HepG2 (cell line): Measurements from ENCODE around the gene MED13L. TPM values are rescaled to one million over a fixed set of nuclear protein-coding genes. Genes with fewer than 3 reads are reported as not detected.

Experiments
- ATAC-seq: fragments of 200-7000 bp; cut with Tn5 transposase; 3 replicates; pipeline ENCODE4 v1.9.1; 2020; ENCODE audit warnings: mild to moderate bottlenecking, moderate library complexity
- BruUV-seq: library from RNA; stranded (reverse); fragments of 400-500 nt; replicated peaks from 2 replicates; lab custom pipeline; 2021; lab: Mats Ljungman, UMichigan
- CTCF ChIA-PET: fragments of 300-600 bp; formaldehyde crosslinking; extraction: SDS; loops from one replicate; lab custom pipeline; 2021; ENCODE audit warnings: low total read pairs, inconsistent platforms, low intra/inter-chr PET ratio; lab: Yijun Ruan, JAX
- POLR2A ChIA-PET: fragments of 350-600 bp; sonication (Branson Sonifier 250); formaldehyde crosslinking; loops from one replicate; lab custom pipeline; 2020; ENCODE audit warnings: antibody characterized with exemption, inconsistent platforms; lab: Yijun Ruan, JAX
- DNase-seq: peaks from one replicate; pipeline ENCODE4 v3.0.0-alpha.2; 2015; ENCODE audit warnings: low spot score
- FAIRE-seq: peaks from 3 replicates; lab custom pipeline; 2011; peaks lifted over from hg19 to GRCh38; lab: Jason Lieb, UNC
- H2AFZ ChIP-seq: one replicate; pipeline ENCODE4 v1.6.1; 2011; ENCODE audit warnings: low read length, inconsistent platforms
- H3K27ac ChIP-seq: fragments of 300-600 bp; 3 replicates; pipeline ENCODE4 v1.8.0; 2011; ENCODE audit warnings: mixed run types, mild to moderate bottlenecking, mixed read lengths, low read length, inconsistent platforms; ENCODE audit not compliant: insufficient read depth; ENCODE audit errors: extremely low read length
- H3K27me3 ChIP-seq, 2 experiments: fragments of 200-600 bp in 1 of 2; 2 replicates in 1 of 2; 3 replicates in 1 of 2; pipeline versions ENCODE4 v1.6.0 to v1.8.0; 2011; ENCODE audit warnings: low read length in 2 of 2, mild to moderate bottlenecking in 2 of 2, moderate library complexity in 2 of 2, inconsistent platforms in 1 of 2; ENCODE audit not compliant: insufficient read depth in 2 of 2, control insufficient read depth in 1 of 2
- H3K36me3 ChIP-seq, 2 experiments: fragments of 200-600 bp in 1 of 2; replicated peaks in 1 of 2; 2 replicates in 1 of 2; 3 replicates in 1 of 2; pipeline versions ENCODE4 v1.5.1 to v1.8.0; 2011; ENCODE audit warnings: low read length in 2 of 2, inconsistent platforms in 1 of 2; ENCODE audit not compliant: insufficient read depth in 2 of 2, control insufficient read depth in 1 of 2
- H3K4me1 ChIP-seq: 2 replicates; pipeline ENCODE4 v1.5.1; 2012; ENCODE audit warnings: low read length, inconsistent platforms; ENCODE audit not compliant: insufficient read depth
- H3K4me2 ChIP-seq: 2 replicates; pipeline ENCODE4 v1.6.0; 2011; ENCODE audit warnings: low read depth, low read length, inconsistent platforms
- H3K4me3 ChIP-seq, 3 experiments: fragments of 200-600 bp in 1 of 3; sonication (generic), shearing (Covaris generic) in 1 of 3; replicated peaks in 1 of 3; 2 replicates each; pipeline ENCODE4 v1.5.1; 2011 to 2016; ENCODE audit warnings: low read length in 3 of 3, inconsistent platforms in 2 of 3, low read depth in 2 of 3, mild to moderate bottlenecking in 2 of 3, control low read depth in 1 of 3, mixed read lengths in 1 of 3; ENCODE audit not compliant: insufficient read depth in 1 of 3
- H3K79me2 ChIP-seq: one replicate; pipeline ENCODE4 v1.6.1; 2011; ENCODE audit warnings: low read length, inconsistent platforms; ENCODE audit not compliant: insufficient read depth
- H3K9ac ChIP-seq: 2 replicates; pipeline ENCODE4 v1.6.0; 2011; ENCODE audit warnings: mild to moderate bottlenecking, low read depth, low read length, inconsistent platforms; ENCODE audit not compliant: insufficient read depth
- H3K9me3 ChIP-seq: 2 replicates; pipeline ENCODE4 v1.5.1; 2012; ENCODE audit warnings: mild to moderate bottlenecking, low read length
- H4K20me1 ChIP-seq: 2 replicates; pipeline ENCODE4 v1.6.0; 2011; ENCODE audit warnings: inconsistent platforms, mild to moderate bottlenecking, low read length, moderate library complexity; ENCODE audit not compliant: insufficient read depth
- GFI1 ChIP-seq: sonication (generic); formaldehyde crosslinking; IDR thresholded peaks from 2 replicates; pipeline ENCODE4 v1.5.0; 2020; ENCODE audit warnings: missing genetic modification reagents, mild to moderate bottlenecking, borderline replicate concordance
- HMG20B ChIP-seq: conservative IDR thresholded peaks from 2 replicates; pipeline ENCODE4 v1.6.1; 2016; ENCODE audit warnings: missing genetic modification reagents, missing compliant biosample characterization
- MYC ChIP-seq: sonication (generic); formaldehyde crosslinking; IDR thresholded peaks from 2 replicates; pipeline ENCODE4 v1.9.0; 2021; ENCODE audit warnings: missing genetic modification reagents, borderline replicate concordance
- RAD21 ChIP-seq: fragments of 450-650 bp; formaldehyde crosslinking; IDR thresholded peaks from 2 replicates; pipeline ENCODE4 v1.5.0; 2020; ENCODE audit warnings: mild to moderate bottlenecking
- SETDB1 ChIP-seq: sonication (generic); formaldehyde crosslinking; IDR thresholded peaks from 2 replicates; pipeline ENCODE4 v1.5.1; 2020; ENCODE audit warnings: missing genetic modification reagents, mild to moderate bottlenecking, borderline replicate concordance
- TBX3 ChIP-seq: fragments of 450-650 bp; IDR thresholded peaks from 2 replicates; pipeline ENCODE4 v1.6.1; 2017; ENCODE audit warnings: antibody characterized with exemption, mild to moderate bottlenecking, inconsistent platforms, borderline replicate concordance
- ZNF234 ChIP-seq: sonication (generic); formaldehyde crosslinking; conservative IDR thresholded peaks from 2 replicates; pipeline ENCODE4 v1.5.1; 2020; ENCODE audit warnings: mild to moderate bottlenecking, missing genetic modification reagents
- ZNF589 ChIP-seq: sonication (generic); formaldehyde crosslinking; conservative IDR thresholded peaks from 2 replicates; pipeline ENCODE4 v1.8.0; 2022; ENCODE audit warnings: mild to moderate bottlenecking, moderate library complexity, missing genetic modification reagents
- ZNF788 ChIP-seq: sonication (generic); formaldehyde crosslinking; IDR thresholded peaks from 2 replicates; pipeline ENCODE4 v1.5.0; 2020; ENCODE audit warnings: mild to moderate bottlenecking, missing genetic modification reagents, borderline replicate concordance
- in situ Hi-C: cut with HindIII; loops from 2 replicates; pipeline ENCODE4 v1.10.0; 2017; ENCODE audit warnings: low pct_unique_long_range_greater_than_20kb; ENCODE audit not compliant: extremely low pct_ligation_motif_present
- intact Hi-C: fragments of 100-400 bp; cut with micrococcal nuclease; formaldehyde crosslinking; loops from one replicate; pipeline ENCODE4 v1.10.0; 2022; ENCODE audit not compliant: unreplicated experiment
- polyA plus RNA-seq, 8 experiments: library from polyadenylated mRNA; depleted of rRNA in 3 of 8; stranded (reverse) in 7 of 8; unstranded in 1 of 8; fragments of >200 nt; fragmentation: Illumina TruSeq in 4 of 8; extraction: Trizol in 4 of 8; gene quantifications; 2 replicates each; pipeline versions ENCODE4 v1.2.1 to v1.2.3, GENCODE V29; 2011 to 2016; ENCODE audit warnings: low read depth in 4 of 8, missing spikeins in 1 of 8, mixed read lengths in 1 of 8; ENCODE audit not compliant: insufficient read depth in 1 of 8
- total RNA-seq, 5 experiments: library from RNA; depleted of rRNA; stranded (reverse); fragments of >200 nt; fragmentation: Illumina TruSeq; extraction: Trizol; gene quantifications; 2 replicates each; pipeline ENCODE4 v1.2.3, GENCODE V29; 2016; ENCODE audit warnings: low read depth in 1 of 5
- TF ChIP-seq, protein P1 (sequence below): sonication (generic); formaldehyde crosslinking; IDR thresholded peaks from one replicate; pipeline ENCODE4 v1.5.1; 2020; ENCODE audit warnings: mild to moderate bottlenecking, missing genetic modification reagents; ENCODE audit errors: not compliant biosample characterization
- TF ChIP-seq, protein P2 (sequence below): sonication (generic); formaldehyde crosslinking; IDR thresholded peaks from 2 replicates; pipeline ENCODE4 v1.8.1; 2023; ENCODE audit warnings: mild to moderate bottlenecking, missing genetic modification reagents, borderline replicate concordance

MED13L gene
- total and polyA plus RNA-seq, 2 of the 13 experiments (the other 11 are each of a cell fraction or from before 2014, with no cell fraction given): 24.8 to 38.9 TPM

DNA sequence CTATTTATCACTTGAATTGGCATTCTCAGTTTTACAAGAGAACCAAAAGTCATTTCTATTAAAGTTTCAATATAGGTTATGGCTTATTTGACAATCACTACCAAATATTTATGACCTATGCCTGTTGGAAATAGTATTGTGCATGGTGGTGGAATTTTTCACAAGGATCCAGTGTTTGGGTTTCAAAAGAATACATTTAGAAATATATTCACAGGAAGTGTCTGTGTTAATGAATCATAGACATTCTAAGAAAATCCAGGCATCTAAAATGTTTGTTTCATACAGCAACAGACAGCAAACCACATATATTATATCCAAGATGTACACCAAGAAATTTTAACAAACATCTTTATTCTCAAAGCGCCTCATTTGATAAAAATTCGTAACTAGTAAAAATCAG, 92.7 kb downstream of the MED13L start (continued):
- TF ChIP-seq, protein P1, sequence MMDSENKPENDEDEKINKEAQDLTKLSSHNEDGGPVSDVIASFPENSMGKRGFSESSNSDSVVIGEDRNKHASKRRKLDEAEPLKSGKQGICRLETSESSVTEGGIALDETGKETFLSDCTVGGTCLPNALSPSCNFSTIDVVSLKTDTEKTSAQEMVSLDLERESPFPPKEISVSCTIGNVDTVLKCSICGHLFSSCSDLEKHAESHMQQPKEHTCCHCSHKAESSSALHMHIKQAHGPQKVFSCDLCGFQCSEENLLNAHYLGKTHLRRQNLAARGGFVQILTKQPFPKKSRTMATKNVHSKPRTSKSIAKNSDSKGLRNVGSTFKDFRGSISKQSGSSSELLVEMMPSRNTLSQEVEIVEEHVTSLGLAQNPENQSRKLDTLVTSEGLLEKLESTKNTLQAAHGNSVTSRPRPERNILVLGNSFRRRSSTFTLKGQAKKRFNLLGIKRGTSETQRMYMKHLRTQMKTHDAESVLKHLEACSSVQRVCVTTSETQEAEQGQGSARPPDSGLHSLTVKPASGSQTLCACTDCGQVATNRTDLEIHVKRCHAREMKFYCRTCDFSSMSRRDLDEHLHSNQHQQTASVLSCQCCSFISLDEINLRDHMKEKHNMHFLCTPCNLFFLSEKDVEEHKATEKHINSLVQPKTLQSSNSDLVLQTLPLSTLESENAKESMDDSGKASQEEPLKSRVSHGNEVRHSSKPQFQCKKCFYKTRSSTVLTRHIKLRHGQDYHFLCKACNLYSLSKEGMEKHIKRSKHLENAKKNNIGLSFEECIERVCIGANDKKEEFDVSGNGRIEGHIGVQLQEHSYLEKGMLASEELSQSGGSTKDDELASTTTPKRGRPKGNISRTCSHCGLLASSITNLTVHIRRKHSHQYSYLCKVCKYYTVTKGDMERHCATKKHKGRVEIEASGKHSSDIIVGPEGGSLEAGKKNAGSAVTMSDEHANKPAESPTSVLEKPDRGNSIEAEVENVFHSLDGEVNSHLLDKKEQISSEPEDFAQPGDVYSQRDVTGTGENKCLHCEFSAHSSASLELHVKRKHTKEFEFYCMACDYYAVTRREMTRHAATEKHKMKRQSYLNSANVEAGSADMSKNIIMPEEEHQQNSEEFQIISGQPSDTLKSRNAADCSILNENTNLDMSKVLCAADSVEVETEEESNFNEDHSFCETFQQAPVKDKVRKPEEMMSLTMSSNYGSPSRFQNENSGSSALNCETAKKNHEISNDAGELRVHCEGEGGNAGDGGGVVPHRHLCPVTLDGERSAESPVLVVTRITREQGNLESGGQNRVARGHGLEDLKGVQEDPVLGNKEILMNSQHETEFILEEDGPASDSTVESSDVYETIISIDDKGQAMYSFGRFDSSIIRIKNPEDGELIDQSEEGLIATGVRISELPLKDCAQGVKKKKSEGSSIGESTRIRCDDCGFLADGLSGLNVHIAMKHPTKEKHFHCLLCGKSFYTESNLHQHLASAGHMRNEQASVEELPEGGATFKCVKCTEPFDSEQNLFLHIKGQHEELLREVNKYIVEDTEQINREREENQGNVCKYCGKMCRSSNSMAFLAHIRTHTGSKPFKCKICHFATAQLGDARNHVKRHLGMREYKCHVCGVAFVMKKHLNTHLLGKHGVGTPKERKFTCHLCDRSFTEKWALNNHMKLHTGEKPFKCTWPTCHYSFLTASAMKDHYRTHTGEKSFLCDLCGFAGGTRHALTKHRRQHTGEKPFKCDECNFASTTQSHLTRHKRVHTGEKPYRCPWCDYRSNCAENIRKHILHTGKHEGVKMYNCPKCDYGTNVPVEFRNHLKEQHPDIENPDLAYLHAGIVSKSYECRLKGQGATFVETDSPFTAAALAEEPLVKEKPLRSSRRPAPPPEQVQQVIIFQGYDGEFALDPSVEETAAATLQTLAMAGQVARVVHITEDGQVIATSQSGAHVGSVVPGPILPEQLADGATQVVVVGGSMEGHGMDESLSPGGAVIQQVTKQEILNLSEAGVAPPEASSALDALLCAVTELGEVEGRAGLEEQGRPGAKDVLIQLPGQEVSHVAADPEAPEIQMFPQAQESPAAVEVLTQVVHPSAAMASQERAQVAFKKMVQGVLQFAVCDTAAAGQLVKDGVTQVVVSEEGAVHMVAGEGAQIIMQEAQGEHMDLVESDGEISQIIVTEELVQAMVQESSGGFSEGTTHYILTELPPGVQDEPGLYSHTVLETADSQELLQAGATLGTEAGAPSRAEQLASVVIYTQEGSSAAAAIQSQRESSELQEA (CRISPR knock-in tag): no peak
- TF ChIP-seq SETDB1 (CRISPR knock-in tag) (no peak), MYC (CRISPR knock-in tag) (no peak), ZNF788 (CRISPR knock-in tag) (no peak)

DNA sequence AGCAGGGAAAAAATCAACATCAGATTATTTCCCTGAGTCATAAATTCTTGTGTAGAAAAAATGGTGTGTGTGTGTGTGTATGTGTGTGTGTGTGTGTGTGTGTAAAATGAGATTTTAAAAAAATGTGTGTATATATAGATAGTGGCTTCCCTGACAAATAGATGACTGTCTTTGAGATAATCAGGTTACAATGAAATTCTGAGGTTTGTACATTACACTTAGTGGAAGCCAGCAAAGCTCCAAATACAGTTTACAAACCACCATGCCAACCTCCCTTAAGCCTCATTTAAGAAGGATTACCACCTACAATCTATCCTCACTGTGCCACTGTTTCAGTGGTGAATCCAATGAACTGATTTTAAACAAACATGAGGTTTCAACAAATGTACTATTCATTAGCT, 93.8 kb downstream of the MED13L start:
- Histone ChIP-seq H3K4me2 (no peak overlapping the region), H3K9me3 (no peaks in the 10 kb centered on the region), H3K36me3 (no peaks in the 10 kb centered on the region), H2AFZ (no peak overlapping the region), H3K9ac (no peak overlapping the region), H4K20me1 (peaks cover 9% of the 10 kb centered on the region; the same call in 1 of the 2 replicates), H3K27ac (no peak overlapping the region), H3K27me3 (no peaks in the 10 kb centered on the region), H3K4me1 (peaks cover 66% of the 10 kb centered on the region), H3K4me3 (no peak overlapping the region), H3K79me2 (peaks cover 54% of the 10 kb centered on the region)
- POLR2A ChIA-PET: no interaction called here
- intact Hi-C loops (no loop called here), in situ Hi-C loops (no loop called here)
- peak; percentile 84 for TF ChIP-seq GFI1 (CRISPR knock-in tag)
- no peak for TF ChIP-seq RAD21
- no peak for TF ChIP-seq ZNF234 (CRISPR knock-in tag)
- TF ChIP-seq, protein P2, sequence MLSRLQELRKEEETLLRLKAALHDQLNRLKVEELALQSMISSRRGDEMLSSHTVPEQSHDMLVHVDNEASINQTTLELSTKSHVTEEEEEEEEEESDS (CRISPR knock-in tag): no peak
- no peak for TF ChIP-seq TBX3
- TF ChIP-seq HMG20B (CRISPR knock-in tag): 0 out of 2 replicates have a peak, but pooled peaks have one; percentile 41
- no peak for TF ChIP-seq ZNF589
- FAIRE-seq (peak; percentile 23), DNase-seq (no peak), ATAC-seq (no peak)
- BruUV-seq: no TSS peak
- CTCF ChIA-PET: no interaction called here
